ENCODE measurements around the gene TTYH1.

The TTYH1 gene

DNA sequence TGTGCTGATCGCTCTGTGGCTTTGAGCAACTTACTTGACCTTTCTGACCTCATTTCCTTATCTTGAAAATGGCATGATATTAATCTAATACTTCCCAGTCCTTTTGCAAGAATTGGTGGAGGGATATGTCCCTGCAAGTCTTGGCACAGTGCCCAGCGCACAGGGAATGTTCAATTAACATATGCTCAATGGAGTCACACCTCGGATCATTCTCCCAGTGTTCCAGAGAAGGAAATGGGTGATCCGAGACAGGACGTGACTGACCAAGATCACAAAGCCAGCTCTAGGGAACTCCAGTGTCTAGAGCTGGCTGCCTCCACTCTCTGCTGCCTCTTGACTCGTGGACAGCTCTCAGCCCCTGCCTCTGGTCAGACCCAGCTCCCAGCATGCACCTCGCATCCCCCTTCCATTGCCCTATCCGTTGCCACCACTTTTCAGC, 54.3 kb downstream of the TTYH1 start:
- no peak for DNase-seq (ENCODE audit: low read depth)
- TF ChIP-seq, protein P1, sequence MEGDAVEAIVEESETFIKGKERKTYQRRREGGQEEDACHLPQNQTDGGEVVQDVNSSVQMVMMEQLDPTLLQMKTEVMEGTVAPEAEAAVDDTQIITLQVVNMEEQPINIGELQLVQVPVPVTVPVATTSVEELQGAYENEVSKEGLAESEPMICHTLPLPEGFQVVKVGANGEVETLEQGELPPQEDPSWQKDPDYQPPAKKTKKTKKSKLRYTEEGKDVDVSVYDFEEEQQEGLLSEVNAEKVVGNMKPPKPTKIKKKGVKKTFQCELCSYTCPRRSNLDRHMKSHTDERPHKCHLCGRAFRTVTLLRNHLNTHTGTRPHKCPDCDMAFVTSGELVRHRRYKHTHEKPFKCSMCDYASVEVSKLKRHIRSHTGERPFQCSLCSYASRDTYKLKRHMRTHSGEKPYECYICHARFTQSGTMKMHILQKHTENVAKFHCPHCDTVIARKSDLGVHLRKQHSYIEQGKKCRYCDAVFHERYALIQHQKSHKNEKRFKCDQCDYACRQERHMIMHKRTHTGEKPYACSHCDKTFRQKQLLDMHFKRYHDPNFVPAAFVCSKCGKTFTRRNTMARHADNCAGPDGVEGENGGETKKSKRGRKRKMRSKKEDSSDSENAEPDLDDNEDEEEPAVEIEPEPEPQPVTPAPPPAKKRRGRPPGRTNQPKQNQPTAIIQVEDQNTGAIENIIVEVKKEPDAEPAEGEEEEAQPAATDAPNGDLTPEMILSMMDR (IDR thresholded peaks at IDR 0.05; ENCODE audit: low read depth, low read length, missing control alignments) = no peak
- H3K4me3 ChIP-seq (ENCODE audit: low read depth, low read length) = no peak overlapping the region

DNA sequence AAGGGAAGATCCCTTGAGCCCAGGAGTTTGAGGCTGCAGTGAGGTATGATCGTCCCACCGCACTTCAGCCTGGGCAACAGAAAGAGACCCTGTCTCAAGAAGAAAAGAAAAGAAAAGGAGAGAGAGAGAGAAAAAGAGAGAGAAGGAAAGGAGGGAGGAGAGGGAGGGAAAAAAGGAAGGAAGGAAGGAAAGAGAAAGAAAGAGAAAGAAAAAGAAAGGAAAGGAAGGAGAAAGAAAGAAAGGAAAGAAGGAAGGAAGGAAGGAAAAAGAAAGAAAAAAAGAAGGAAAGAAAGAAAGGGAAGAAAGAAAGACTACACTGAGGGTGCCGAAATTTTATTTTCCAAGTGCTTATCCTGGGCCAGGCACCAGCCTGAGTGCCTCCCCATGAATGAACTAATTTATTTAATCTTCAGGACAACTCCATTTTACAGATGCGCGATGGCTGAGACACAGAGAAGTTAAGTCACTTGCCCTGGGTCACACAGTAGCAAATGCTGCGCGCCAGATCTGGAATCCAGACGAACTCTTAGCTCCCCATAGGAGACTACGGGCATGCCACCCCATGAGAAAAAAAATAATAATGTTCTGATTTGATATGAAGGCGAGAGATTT, 55.1 kb downstream of the TTYH1 start:
- no peak for DNase-seq (ENCODE audit: low read depth)
- no peak overlapping the region for H3K4me3 ChIP-seq (ENCODE audit: low read depth, low read length)
- TF ChIP-seq, protein P1 (IDR thresholded peaks at IDR 0.05; ENCODE audit: low read depth, low read length, missing control alignments) = no peak

DNA sequence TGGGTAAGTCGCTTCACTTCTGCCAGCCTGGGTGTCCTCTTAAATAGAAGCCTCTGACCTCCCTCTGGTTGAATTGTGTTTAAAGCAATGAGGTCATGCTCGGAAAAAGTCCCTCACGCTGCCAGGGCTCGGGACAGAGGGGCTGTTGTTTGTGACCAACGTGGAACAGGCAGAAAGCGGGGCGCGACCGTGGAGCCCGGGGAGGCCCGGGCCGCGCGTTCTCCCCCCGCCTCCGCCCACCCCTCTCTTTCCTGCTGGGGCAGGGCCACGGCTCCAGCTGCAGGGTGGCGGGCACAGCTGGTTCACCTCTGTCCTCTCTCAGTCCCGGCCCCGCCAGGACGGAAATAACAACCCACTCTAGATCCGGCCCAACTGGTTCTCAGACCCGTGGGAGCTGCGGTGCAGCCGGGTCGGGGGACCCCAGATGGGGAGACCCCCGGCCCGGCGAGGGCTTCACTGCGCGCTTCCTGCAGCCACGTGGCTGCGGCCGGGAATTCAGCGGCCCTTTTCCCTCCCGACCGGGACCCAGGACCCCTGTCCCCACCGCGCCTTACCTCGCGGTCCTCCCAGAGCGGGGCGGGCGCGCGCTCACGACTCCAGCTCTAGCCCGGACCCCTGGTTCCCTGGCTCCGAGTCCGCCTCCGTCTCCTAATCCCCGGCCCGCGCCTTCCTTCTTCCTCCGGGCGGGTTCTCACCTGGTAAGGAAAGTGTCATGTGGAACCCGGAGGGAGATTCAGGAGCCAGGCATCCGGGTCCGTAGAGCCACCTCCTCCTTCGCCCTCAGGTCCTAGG, 55.9 kb downstream of the TTYH1 start:
- TF ChIP-seq, protein P1 (IDR thresholded peaks at IDR 0.05; ENCODE audit: low read depth, low read length, missing control alignments) = no peak
- no peak overlapping the region for H3K4me3 ChIP-seq (ENCODE audit: low read depth, low read length)
- DNase-seq (ENCODE audit: low read depth) = no peak

DNA sequence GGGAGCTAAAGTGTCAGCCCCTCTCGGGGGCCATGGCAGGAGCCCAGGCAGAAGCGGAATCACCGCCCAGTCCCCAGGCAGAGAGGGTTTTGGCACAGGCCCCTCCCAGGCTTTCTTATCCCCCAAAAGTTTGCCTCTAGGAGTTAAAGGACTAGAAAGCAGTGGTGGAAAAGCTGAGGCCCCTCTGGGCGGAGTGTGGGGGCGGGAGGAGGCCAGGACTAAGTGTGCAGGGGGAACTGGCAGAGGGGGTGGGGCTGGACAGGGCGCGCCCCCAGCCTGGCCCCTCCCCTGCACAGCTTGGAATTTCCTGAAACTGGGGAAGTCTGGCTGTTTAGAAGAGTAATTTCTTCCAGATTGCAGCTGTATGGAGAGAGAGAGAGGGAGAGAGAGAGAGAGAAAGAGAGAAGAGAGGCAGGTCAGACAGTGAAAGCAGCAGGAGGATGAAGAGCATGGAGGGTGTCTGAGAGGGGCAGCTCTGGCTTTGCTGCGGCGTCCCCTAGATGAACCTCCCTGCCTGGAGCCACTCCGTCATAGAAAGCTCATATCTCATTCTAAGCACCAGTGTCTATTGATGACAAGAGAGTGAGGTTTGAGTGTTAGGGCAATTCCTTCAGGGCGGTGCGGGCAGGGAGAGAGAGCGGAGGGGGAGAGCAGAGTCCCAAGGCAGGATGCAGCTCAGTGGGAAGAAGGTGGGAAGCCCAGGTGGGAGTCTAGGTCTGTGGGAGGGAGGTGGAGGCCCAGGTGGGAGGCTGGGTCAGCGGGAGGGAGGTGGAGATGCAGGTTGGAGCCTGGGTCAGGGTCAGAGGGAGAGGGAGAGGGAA, 58.0 kb downstream of the TTYH1 start, which contains the start of gene CDC42EP5:
Gene CDC42EP5, minus strand, starts transcription at position 226 of the 821 bp plus-strand sequence. CDS start 7,749 bp downstream, outside the sequence.
- TF ChIP-seq, protein P1 (IDR thresholded peaks at IDR 0.05; ENCODE audit: low read depth, low read length, missing control alignments) = no peak
- DNase-seq (ENCODE audit: low read depth) = no peak
- no peak within 1 kb of the TSS for H3K4me3 ChIP-seq (ENCODE audit: low read depth, low read length)

DNA sequence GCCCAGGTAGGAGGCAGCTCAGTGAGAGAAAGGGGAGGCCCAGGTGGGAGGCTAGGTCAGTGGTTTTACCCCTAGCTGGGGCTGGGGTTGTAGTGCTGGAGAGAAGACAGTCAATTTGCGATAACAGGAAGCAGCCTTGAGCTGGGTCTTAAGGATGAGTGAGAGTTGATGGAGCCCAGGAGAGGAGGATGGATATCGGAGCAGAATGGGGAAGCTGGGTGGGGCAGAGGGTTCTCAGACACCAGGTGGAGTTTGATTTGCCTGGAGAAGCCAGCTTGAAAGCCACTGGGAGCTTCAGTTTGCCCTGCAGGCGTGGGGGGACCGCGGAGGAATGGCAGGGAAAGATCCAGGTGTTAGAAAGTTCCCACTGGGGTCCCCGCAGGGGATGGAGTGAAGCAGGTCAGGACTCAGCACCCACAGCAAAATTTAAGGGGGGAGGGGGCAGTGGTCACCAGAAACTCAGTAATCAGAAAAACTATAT, 58.7 kb downstream of the TTYH1 start:
- TF ChIP-seq, protein P1 (IDR thresholded peaks at IDR 0.05; ENCODE audit: low read depth, low read length, missing control alignments) = no peak
- DNase-seq (ENCODE audit: low read depth) = no peak
- H3K4me3 ChIP-seq (ENCODE audit: low read depth, low read length) = no peak overlapping the region

DNA sequence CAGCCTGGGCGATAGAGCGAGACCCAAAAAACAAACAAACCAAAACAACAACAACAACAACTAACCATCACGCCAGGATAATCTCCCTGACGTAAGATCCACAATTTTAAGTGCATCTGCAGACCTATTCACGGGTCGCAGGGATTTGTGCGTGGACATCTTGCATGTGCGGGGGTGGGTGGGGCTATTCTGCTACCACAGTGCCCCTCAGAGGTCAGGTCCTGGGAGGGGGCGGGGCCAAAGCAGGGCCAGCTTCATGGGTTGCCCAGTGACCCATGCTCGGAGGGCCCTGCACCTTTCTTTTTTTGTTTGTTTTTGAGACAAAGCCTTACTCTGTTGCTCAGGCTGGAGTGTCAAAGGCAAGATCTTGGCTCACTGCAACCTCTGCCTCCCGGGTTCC, 60.4 kb downstream of the TTYH1 start:
- no peak overlapping the region for H3K4me3 ChIP-seq (ENCODE audit: low read depth, low read length)
- DNase-seq (ENCODE audit: low read depth) = no peak
- TF ChIP-seq, protein P1 (IDR thresholded peaks at IDR 0.05; ENCODE audit: low read depth, low read length, missing control alignments) = no peak

Measured in GM12864 (cell line).